CD14-positive monocyte (primary cell): ENCODE results near the gene PI4K2B. TPM values are rescaled to one million over a fixed set of nuclear protein-coding genes. Genes with fewer than 3 reads are reported as not detected.

Experiments
- DNase-seq, 3 donors: peaks; one replicate each; pipeline ENCODE4 v3.0.0-alpha.2; 2011 to 2022
- H2AFZ ChIP-seq: 2 replicates; pipeline ENCODE4 v1.6.0; 2012; ENCODE audit warnings: mild to moderate bottlenecking, low read depth, low read length, inconsistent platforms; ENCODE audit not compliant: insufficient read depth, poor library complexity, severe bottlenecking
- H3K27ac ChIP-seq, 2 donors: 1 replicate in 1 of 2; 2 replicates in 1 of 2; pipeline ENCODE4 v1.5.1; 2012 to 2013; ENCODE audit warnings: low read length in 2 of 2, control low read depth in 1 of 2, inconsistent platforms in 1 of 2, low read depth in 1 of 2, mild to moderate bottlenecking in 1 of 2
- H3K27me3 ChIP-seq, 2 donors: one replicate each; pipeline versions ENCODE4 v1.6.0 to v1.6.1; 2011 to 2013; ENCODE audit warnings: low read length in 2 of 2; ENCODE audit not compliant: control insufficient read depth in 2 of 2, insufficient read depth in 2 of 2
- H3K36me3 ChIP-seq, 2 donors: replicated peaks in 1 of 2; 1 replicate in 1 of 2; 2 replicates in 1 of 2; pipeline versions ENCODE4 v1.5.1 to v1.6.1; 2012 to 2013; ENCODE audit warnings: low read length in 2 of 2, control low read depth in 1 of 2, inconsistent platforms in 1 of 2, mild to moderate bottlenecking in 1 of 2; ENCODE audit not compliant: insufficient read depth in 2 of 2, control insufficient read depth in 1 of 2
- H3K4me1 ChIP-seq, 2 donors: 1 replicate in 1 of 2; 2 replicates in 1 of 2; pipeline versions ENCODE4 v1.5.1 to v1.6.1; 2012 to 2013; ENCODE audit warnings: low read length in 2 of 2, control low read depth in 1 of 2, inconsistent platforms in 1 of 2, mild to moderate bottlenecking in 1 of 2, moderate library complexity in 1 of 2; ENCODE audit not compliant: insufficient read depth in 2 of 2, control insufficient read depth in 1 of 2
- H3K4me2 ChIP-seq: replicated peaks from 2 replicates; pipeline ENCODE3; 2012; ENCODE audit warnings: low read length, moderate library complexity, mild to moderate bottlenecking; ENCODE audit not compliant: poor library complexity, severe bottlenecking; ENCODE audit errors: extremely low read depth
- H3K4me3 ChIP-seq, 3 experiments: fragments of 200-600 bp in 1 of 3; sonication (generic) in 1 of 3; replicated peaks in 1 of 3; 1 replicate in 2 of 3; 2 replicates in 1 of 3; pipeline ENCODE4 v1.5.1; 2011 to 2013; ENCODE audit warnings: low read length in 3 of 3, mild to moderate bottlenecking in 3 of 3, control low read depth in 2 of 3, low read depth in 2 of 3, inconsistent platforms in 1 of 3, moderate library complexity in 1 of 3
- H3K79me2 ChIP-seq: 2 replicates; pipeline ENCODE4 v1.6.0; 2012; ENCODE audit warnings: mild to moderate bottlenecking, control low read depth, inconsistent platforms, low read length, moderate library complexity; ENCODE audit not compliant: insufficient read depth
- H3K9ac ChIP-seq: 2 replicates; pipeline ENCODE4 v1.6.0; 2017; ENCODE audit warnings: low read length, mild to moderate bottlenecking; ENCODE audit not compliant: insufficient read depth, poor library complexity, severe bottlenecking
- H3K9me3 ChIP-seq, 2 donors: replicated peaks in 1 of 2; 1 replicate in 1 of 2; 2 replicates in 1 of 2; pipeline versions ENCODE4 v1.5.1 to v1.6.1; 2012 to 2013; ENCODE audit warnings: low read length in 2 of 2, control low read depth in 1 of 2; ENCODE audit not compliant: control insufficient read depth in 1 of 2, insufficient read depth in 1 of 2
- H4K20me1 ChIP-seq: 2 replicates; pipeline ENCODE4 v1.6.0; 2012; ENCODE audit warnings: mild to moderate bottlenecking, low read length, control low read depth, moderate library complexity; ENCODE audit not compliant: insufficient read depth
- H3K27ac Mint-ChIP-seq, 7 donors: one replicate each; pipeline ENCODE4 v1.8.0; 2020; ENCODE audit warnings: mild to moderate bottlenecking in 7 of 7, mixed read lengths in 7 of 7, moderate library complexity in 6 of 7, inconsistent platforms in 2 of 7
- H3K27me3 Mint-ChIP-seq, 3 donors: one replicate each; pipeline ENCODE4 v1.8.0; 2021 to 2022; ENCODE audit warnings: low read depth in 3 of 3, mild to moderate bottlenecking in 3 of 3, mixed read lengths in 3 of 3, moderate library complexity in 3 of 3, inconsistent platforms in 1 of 3
- H3K36me3 Mint-ChIP-seq, 2 donors: one replicate each; pipeline ENCODE4 v1.8.0; 2020; ENCODE audit warnings: mixed read lengths in 2 of 2, inconsistent platforms in 1 of 2, mild to moderate bottlenecking in 1 of 2
- H3K4me1 Mint-ChIP-seq: one replicate; pipeline ENCODE4 v1.8.0; 2020; ENCODE audit warnings: mild to moderate bottlenecking, mixed read lengths
- H3K4me3 Mint-ChIP-seq, 2 donors: one replicate each; pipeline ENCODE4 v1.8.0; 2020; ENCODE audit warnings: mild to moderate bottlenecking in 2 of 2, mixed read lengths in 2 of 2, moderate library complexity in 1 of 2
- H3K9me3 Mint-ChIP-seq, 7 donors: one replicate each; pipeline ENCODE4 v1.8.0; 2020 to 2022; ENCODE audit warnings: mixed read lengths in 7 of 7, mild to moderate bottlenecking in 6 of 7, moderate library complexity in 6 of 7, inconsistent platforms in 2 of 7
- WGBS: methylation state at CpG from one replicate; pipeline ENCODE4 v1.1.5; 2013; ENCODE audit warnings: missing lambda C conversion rate; ENCODE audit not compliant: insufficient coverage; 5-methylcytosine and 5-hydroxymethylcytosine counted together
- intact Hi-C, 2 donors: fragments of 100-400 bp; cut with micrococcal nuclease; formaldehyde crosslinking; loops; one replicate each; pipeline versions ENCODE4 v1.15.0 to v1.15.1; 2023
- polyA plus RNA-seq, 3 donors: library from polyadenylated mRNA; depleted of rRNA in 1 of 3; unstranded in 2 of 3; stranded (reverse) in 1 of 3; fragments of 300-500 nt in 2 of 3; fragments of >200 nt in 1 of 3; fragmentation: Illumina TruSeq in 2 of 3; gene quantifications; 1 replicate in 2 of 3; 2 replicates in 1 of 3; pipeline ENCODE4 v1.2.3, GENCODE V29; 2012 to 2021
- TF ChIP-seq, protein P1 (sequence below): fragments of 200-600 bp; IDR thresholded peaks from one replicate; pipeline ENCODE4 v1.8.0; 2022; ENCODE audit warnings: antibody characterized with exemption, mild to moderate bottlenecking

The PI4K2B gene
- polyA plus RNA-seq, 3 donors = 3.0 to 8.5 (median 7.4) TPM

DNA sequence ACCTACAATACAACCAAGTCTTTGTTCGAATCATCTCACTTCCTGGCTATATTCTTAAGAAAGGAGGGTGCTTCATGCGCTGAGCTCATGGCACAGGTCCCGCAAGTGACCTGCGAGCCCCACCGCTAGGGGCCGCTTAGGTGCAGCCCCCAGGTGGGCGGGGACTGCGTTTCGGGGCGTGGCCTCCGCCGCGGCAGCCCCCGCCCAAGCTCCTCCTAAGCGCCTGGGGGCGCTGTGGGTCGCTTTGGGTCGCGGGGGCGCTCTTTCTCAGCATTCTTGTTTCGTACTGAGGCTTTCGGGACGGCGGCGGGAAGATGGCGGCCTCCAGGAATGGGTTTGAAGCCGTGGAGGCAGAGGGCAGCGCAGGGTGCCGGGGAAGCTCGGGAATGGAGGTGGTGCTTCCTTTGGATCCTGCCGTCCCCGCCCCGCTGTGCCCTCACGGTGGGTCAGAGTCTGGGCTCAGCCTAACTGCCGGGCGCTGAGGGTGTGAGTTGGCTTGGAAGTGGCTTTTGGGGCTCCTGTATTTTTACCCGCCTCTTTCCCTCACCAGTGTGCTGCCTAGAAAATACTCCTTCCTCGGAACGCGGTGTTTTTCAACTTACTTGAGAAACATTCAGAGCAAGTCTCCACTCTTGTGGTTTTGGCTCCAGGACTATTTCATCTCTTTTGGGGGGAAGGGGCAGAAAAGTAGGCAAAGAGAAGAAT lies 78.8 kb downstream of the PI4K2B start, which contains the start of gene ZCCHC4:
TSS of gene ZCCHC4 (plus strand) at position 279 of the 705 bp plus-strand sequence. CDS start at position 315, 36 bp downstream.
- Mint-ChIP-seq H3K4me1 (peaks cover 40% of the 10 kb centered on the region), H3K27ac (peak within 1 kb of the TSS; percentile 90 to 95 (median 94)), H3K4me3 (peak within 1 kb of the TSS; percentile 99), H3K9me3 (peaks cover 0 to 4% (median 0%) of the 10 kb centered on the region in 7 donors), H3K36me3 (peaks cover 19 to 25% of the 10 kb centered on the region in 2 donors), H3K27me3 (peaks cover 0 to 3% (median 2%) of the 10 kb centered on the region in 3 donors)
- Histone ChIP-seq H3K27ac (peak within 1 kb of the TSS; percentile 50 to 71), H3K9ac (peak within 1 kb of the TSS; percentile 66), H3K9me3 (no peaks in the 10 kb centered on the region), H3K79me2 (peaks cover 9% of the 10 kb centered on the region), H4K20me1 (no peaks in the 10 kb centered on the region), H3K36me3 (peaks cover 2 to 17% of the 10 kb centered on the region in 2 donors), H2AFZ (peak within 1 kb of the TSS; percentile 93), H3K4me2 (peak within 1 kb of the TSS; percentile 94), H3K4me1 (peaks cover 16 to 27% of the 10 kb centered on the region in 2 donors), H3K27me3 (no peaks in the 10 kb centered on the region), H3K4me3 (peak within 1 kb of the TSS; percentile 82 to 95 (median 87))
- peak; percentile 90 to 93 (median 92) for DNase-seq
- under 1% methylated on average over 28 of the region's 40 CpGs for WGBS
- intact Hi-C loops = loop anchor here (5.0 to 10.0 kb wide), 7 partner anchors 62 to 728 kb away; partner anchors contain the start of genes ANAPC4 (in 2 of the 2), DHX15 (in 1 of the 2), PI4K2B (in 1 of the 2) and SEPSECS (in 1 of the 2)
- TF ChIP-seq, protein P1, sequence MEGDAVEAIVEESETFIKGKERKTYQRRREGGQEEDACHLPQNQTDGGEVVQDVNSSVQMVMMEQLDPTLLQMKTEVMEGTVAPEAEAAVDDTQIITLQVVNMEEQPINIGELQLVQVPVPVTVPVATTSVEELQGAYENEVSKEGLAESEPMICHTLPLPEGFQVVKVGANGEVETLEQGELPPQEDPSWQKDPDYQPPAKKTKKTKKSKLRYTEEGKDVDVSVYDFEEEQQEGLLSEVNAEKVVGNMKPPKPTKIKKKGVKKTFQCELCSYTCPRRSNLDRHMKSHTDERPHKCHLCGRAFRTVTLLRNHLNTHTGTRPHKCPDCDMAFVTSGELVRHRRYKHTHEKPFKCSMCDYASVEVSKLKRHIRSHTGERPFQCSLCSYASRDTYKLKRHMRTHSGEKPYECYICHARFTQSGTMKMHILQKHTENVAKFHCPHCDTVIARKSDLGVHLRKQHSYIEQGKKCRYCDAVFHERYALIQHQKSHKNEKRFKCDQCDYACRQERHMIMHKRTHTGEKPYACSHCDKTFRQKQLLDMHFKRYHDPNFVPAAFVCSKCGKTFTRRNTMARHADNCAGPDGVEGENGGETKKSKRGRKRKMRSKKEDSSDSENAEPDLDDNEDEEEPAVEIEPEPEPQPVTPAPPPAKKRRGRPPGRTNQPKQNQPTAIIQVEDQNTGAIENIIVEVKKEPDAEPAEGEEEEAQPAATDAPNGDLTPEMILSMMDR = peak; percentile 99

DNA sequence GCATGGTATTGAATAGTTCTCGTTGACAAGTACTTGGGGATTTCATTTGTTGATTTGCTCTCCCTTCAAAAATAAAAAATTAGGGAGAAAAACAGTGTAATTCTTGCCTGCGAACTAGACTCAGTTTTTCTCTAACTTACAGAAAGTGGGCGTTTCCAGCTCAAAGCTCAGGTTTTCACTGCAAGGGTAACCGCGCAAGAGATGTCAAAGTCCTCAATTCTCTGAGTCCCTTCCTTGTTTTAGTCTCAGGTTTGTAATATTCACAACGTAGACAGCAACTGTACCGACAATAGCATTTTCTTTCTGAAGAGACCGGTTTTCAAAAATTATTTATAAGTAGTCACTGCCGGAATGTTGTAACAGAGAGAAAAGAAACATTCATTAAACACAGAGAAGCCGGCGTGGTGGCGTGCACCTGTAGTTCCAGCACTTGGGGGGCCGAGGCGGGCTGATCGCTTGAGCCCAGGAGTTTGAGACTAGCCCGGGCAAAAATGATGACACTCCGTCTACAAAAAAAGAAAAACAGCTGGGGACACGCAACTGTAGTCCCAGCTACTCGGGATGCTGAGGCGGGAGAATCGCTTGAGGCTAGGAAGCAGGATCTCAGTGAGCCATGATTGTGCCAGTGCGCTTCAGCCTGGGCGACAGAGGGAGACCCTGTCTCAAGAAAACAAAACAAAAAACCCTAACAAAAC lies 79.5 kb downstream of the PI4K2B start:
- H3K27ac Mint-ChIP-seq = peak overlapping the region in 3 of 7 donors; percentile 90 to 94 (median 94)
- H3K9me3 ChIP-seq = no peaks in the 10 kb centered on the region
- peak overlapping the region; percentile 93 for H2AFZ ChIP-seq
- H3K36me3 Mint-ChIP-seq = peaks cover 22 to 32% of the 10 kb centered on the region in 2 donors
- H3K4me1 ChIP-seq = peaks cover 16 to 27% of the 10 kb centered on the region in 2 donors
- H3K4me3 ChIP-seq = peak overlapping the region; percentile 82 to 95 (median 87)
- peak overlapping the region in 1 of 2 donors; percentile 71 for H3K27ac ChIP-seq
- peak overlapping the region; percentile 66 for H3K9ac ChIP-seq
- peaks cover 35% of the 10 kb centered on the region for H3K4me1 Mint-ChIP-seq
- no peak for DNase-seq
- H3K27me3 ChIP-seq = no peaks in the 10 kb centered on the region
- WGBS = 25% methylated on average over 16 of the region's 23 CpGs
- H3K4me3 Mint-ChIP-seq = peak overlapping the region; percentile 99
- peaks cover 0 to 4% (median 0%) of the 10 kb centered on the region in 7 donors for H3K9me3 Mint-ChIP-seq
- TF ChIP-seq, protein P1 = no peak
- intact Hi-C loops = loop anchor here (5.0 to 10.0 kb wide), 7 partner anchors 61 to 729 kb away; partner anchors contain the start of genes ANAPC4 (in 2 of the 2), DHX15 (in 1 of the 2), PI4K2B (in 1 of the 2) and SEPSECS (in 1 of the 2)
- H3K27me3 Mint-ChIP-seq = peaks cover 0 to 1% (median 0%) of the 10 kb centered on the region in 3 donors
- peaks cover 9% of the 10 kb centered on the region for H3K79me2 ChIP-seq
- H4K20me1 ChIP-seq = no peaks in the 10 kb centered on the region
- peaks cover 2 to 17% of the 10 kb centered on the region in 2 donors for H3K36me3 ChIP-seq
- peak overlapping the region; percentile 94 for H3K4me2 ChIP-seq
